Smooth muscle cell (in vitro differentiated cells): ENCODE results near the gene ERBB4. TPM values are rescaled to one million over a fixed set of nuclear protein-coding genes. Genes with fewer than 3 reads are reported as not detected.
A peak's percentile ranks its signal among the peaks of the same experiment; 100 is the strongest.
"Not testable (repeated sequence)": the region's sequence is repeated elsewhere in the genome, so short reads cannot be mapped to it uniquely, and the experiment has no call there.

Source experiments
- DNase-seq: peaks from one replicate; lab custom pipeline; 2025; ENCODE audit not compliant: unreplicated experiment; lab: John Stamatoyannopoulos, UW
- H2AFZ ChIP-seq: fragments of 200-600 bp; sonication (generic); 2 replicates; pipeline ENCODE4 v1.6.0; 2016; ENCODE audit warnings: antibody characterized with exemption, low read depth, mild to moderate bottlenecking
- H3F3A ChIP-seq: fragments of 200-600 bp; sonication (generic); 2 replicates; pipeline ENCODE4 v1.6.0; 2017; ENCODE audit warnings: antibody characterized with exemption, low read depth
- H3K27ac ChIP-seq: fragments of 200-600 bp; sonication (generic); 2 replicates; pipeline ENCODE4 v1.5.1; 2016; ENCODE audit warnings: low read depth, mild to moderate bottlenecking
- H3K27me3 ChIP-seq: fragments of 200-600 bp; sonication (generic); 2 replicates; pipeline ENCODE4 v1.6.1; 2016; ENCODE audit warnings: low read depth, mild to moderate bottlenecking
- H3K36me3 ChIP-seq: fragments of 200-600 bp; sonication (generic); 2 replicates; pipeline ENCODE4 v1.5.1; 2016; ENCODE audit warnings: low read depth
- H3K4me1 ChIP-seq: fragments of 200-600 bp; sonication (generic); 2 replicates; pipeline ENCODE4 v1.5.1; 2016; ENCODE audit warnings: low read depth
- H3K4me2 ChIP-seq: fragments of 200-600 bp; sonication (generic); 2 replicates; pipeline ENCODE4 v1.6.0; 2016; ENCODE audit warnings: mild to moderate bottlenecking
- H3K4me3 ChIP-seq: fragments of 200-600 bp; sonication (generic); 2 replicates; pipeline ENCODE4 v1.5.1; 2016; ENCODE audit warnings: mild to moderate bottlenecking
- H3K79me2 ChIP-seq: fragments of 200-600 bp; sonication (generic); 2 replicates; pipeline ENCODE4 v1.6.0; 2016; ENCODE audit warnings: low read depth, mild to moderate bottlenecking
- H3K9ac ChIP-seq: fragments of 200-600 bp; sonication (generic); 2 replicates; pipeline ENCODE4 v1.6.0; 2016; ENCODE audit warnings: low read depth
- H3K9me3 ChIP-seq: fragments of 200-600 bp; sonication (generic); replicated peaks from 2 replicates; pipeline ENCODE4 v1.5.1; 2016; ENCODE audit warnings: low read depth
- H4K20me1 ChIP-seq: fragments of 200-600 bp; sonication (generic); 2 replicates; pipeline ENCODE4 v1.6.0; 2016; ENCODE audit warnings: low read depth
- CTCF ChIP-seq: fragments of 200-600 bp; sonication (generic); IDR thresholded peaks from 2 replicates; pipeline ENCODE4 v1.5.1; 2017; ENCODE audit warnings: borderline replicate concordance, mild to moderate bottlenecking, antibody characterized with exemption; ENCODE audit not compliant: insufficient read depth, poor library complexity, severe bottlenecking
- WGBS: methylation state at CpG from one replicate; pipeline ENCODE4 v1.1.7; 2016; ENCODE audit warnings: low lambda C conversion rate; 5-methylcytosine and 5-hydroxymethylcytosine counted together
- polyA plus RNA-seq: library from polyadenylated mRNA; unstranded; fragments of >200 nt; fragmentation: Nextera tagmentation; extraction: Ambion mirVana; gene quantifications from 2 replicates; pipeline ENCODE4 v1.2.1, GENCODE V29; 2016
- total RNA-seq: library from RNA; depleted of rRNA; stranded (reverse); fragments of >200 nt; gene quantifications from 2 replicates; pipeline ENCODE4 v1.2.3, GENCODE V29; 2014

The ERBB4 gene
- total and polyA plus RNA-seq, 2 experiments from 2014 or later, result 0.67 TPM; not detected in 1

GRCh38 chr2:211598238-211598637 lies 940.4 kb downstream of the ERBB4 start:
- H3K9ac ChIP-seq, result no peak overlapping the region
- no peaks in the 10 kb centered on the region for H4K20me1 ChIP-seq
- H3K9me3 ChIP-seq, result no peaks in the 10 kb centered on the region
- no peak overlapping the region for H3K4me2 ChIP-seq
- no peaks in the 10 kb centered on the region for H3K79me2 ChIP-seq
- H3K36me3 ChIP-seq, result no peaks in the 10 kb centered on the region
- peaks cover 10% of the 10 kb centered on the region for H3K4me1 ChIP-seq
- no peak for TF ChIP-seq CTCF
- no peak overlapping the region for H3K27ac ChIP-seq
- DNase-seq, result no peak
- no peak overlapping the region for H3K4me3 ChIP-seq
- no peaks in the 10 kb centered on the region for H3F3A ChIP-seq
- no peaks in the 10 kb centered on the region for H3K27me3 ChIP-seq
- H2AFZ ChIP-seq, result no peak overlapping the region
- 17% methylated on average over 2 of the region's 2 CpGs for WGBS

- Histone ChIP-seq H3K4me3 (peak overlapping the region; percentile 43), H2AFZ (peak overlapping the region; percentile 71), H3K4me2 (peak overlapping the region; percentile 84)
- WGBS, result 1% methylated on average over 12 of the region's 12 CpGs
- H3K4me1 ChIP-seq, H3K79me2 ChIP-seq, H3F3A ChIP-seq, H3K9me3 ChIP-seq, H3K9ac ChIP-seq, H4K20me1 ChIP-seq, H3K36me3 ChIP-seq, H3K27me3 ChIP-seq, H3K27ac ChIP-seq, DNase-seq: not testable (repeated sequence)
Observed at GRCh38 chr2:211592006-211592405, 946.6 kb downstream of the ERBB4 start.

- Histone ChIP-seq H3F3A (no peaks in the 10 kb centered on the region), H4K20me1 (no peaks in the 10 kb centered on the region), H3K4me3 (peak overlapping the region; percentile 43), H3K9ac (no peak overlapping the region), H3K27me3 (no peaks in the 10 kb centered on the region), H3K4me1 (peaks cover 7% of the 10 kb centered on the region), H3K79me2 (no peaks in the 10 kb centered on the region), H3K4me2 (peak overlapping the region; percentile 84), H3K9me3 (no peaks in the 10 kb centered on the region), H2AFZ (peak overlapping the region; percentile 71), H3K27ac (no peak overlapping the region), H3K36me3 (no peaks in the 10 kb centered on the region)
- no peak for TF ChIP-seq CTCF
- WGBS, result 25% methylated on average over 2 of the region's 2 CpGs
- DNase-seq, result no peak
Observed at GRCh38 chr2:211591426-211591825, 947.2 kb downstream of the ERBB4 start.

DNA sequence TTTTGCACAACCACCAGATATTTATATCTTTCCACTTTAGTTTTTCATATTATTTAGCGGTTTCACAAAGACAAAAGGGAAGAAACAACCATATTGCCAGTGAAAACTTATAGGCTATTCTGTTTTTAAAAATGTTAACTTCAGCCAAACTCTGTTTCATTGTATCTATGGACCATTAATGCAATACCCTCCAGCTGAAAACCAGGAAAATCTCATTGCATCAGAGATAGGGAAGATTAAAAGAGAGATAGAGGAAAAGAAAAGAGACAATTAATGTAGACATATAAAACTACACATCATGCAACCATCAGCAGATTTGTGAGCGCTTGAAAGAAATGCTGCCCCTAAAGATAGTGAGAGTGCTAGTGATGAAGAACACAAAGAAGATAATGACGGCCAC lies 970.2 kb downstream of the ERBB4 start:
- H3K36me3 ChIP-seq, result no peaks in the 10 kb centered on the region
- no peak overlapping the region for H3K27ac ChIP-seq
- H2AFZ ChIP-seq, result no peak overlapping the region
- no peak overlapping the region for H3K9ac ChIP-seq
- no peak for DNase-seq
- no peaks in the 10 kb centered on the region for H3K9me3 ChIP-seq
- H3K4me2 ChIP-seq, result no peak overlapping the region
- no peak for TF ChIP-seq CTCF
- no peaks in the 10 kb centered on the region for H3K4me1 ChIP-seq
- no peak overlapping the region for H3K4me3 ChIP-seq
- H3K79me2 ChIP-seq, result no peaks in the 10 kb centered on the region
- WGBS, result 77% methylated on average over 3 of the region's 3 CpGs
- H3K27me3 ChIP-seq, result no peaks in the 10 kb centered on the region
- no peaks in the 10 kb centered on the region for H3F3A ChIP-seq
- no peaks in the 10 kb centered on the region for H4K20me1 ChIP-seq
